HUES64 (cell line): Measurements from ENCODE around the gene DUT. TPM values are rescaled to one million over a fixed set of nuclear protein-coding genes. Genes with fewer than 3 reads are reported as not detected.

Source experiments
- H3K27ac ChIP-seq: 2 replicates; pipeline ENCODE4 v1.7.0; 2013; ENCODE audit warnings: low read depth, low read length, inconsistent platforms
- H3K27me3 ChIP-seq: 2 replicates; pipeline ENCODE4 v1.6.1; 2013; ENCODE audit warnings: mild to moderate bottlenecking, low read length; ENCODE audit not compliant: insufficient read depth
- H3K36me3 ChIP-seq: 2 replicates; pipeline ENCODE4 v1.6.1; 2013; ENCODE audit warnings: mild to moderate bottlenecking, low read length; ENCODE audit not compliant: insufficient read depth
- H3K4me1 ChIP-seq: 2 replicates; pipeline ENCODE4 v1.6.1; 2013; ENCODE audit warnings: mild to moderate bottlenecking, low read length, moderate library complexity; ENCODE audit not compliant: insufficient read depth
- H3K4me3 ChIP-seq: 2 replicates; pipeline ENCODE4 v1.5.1; 2013; ENCODE audit warnings: mild to moderate bottlenecking, low read length, moderate library complexity
- H3K9ac ChIP-seq: 2 replicates; pipeline ENCODE4 v1.6.1; 2013; ENCODE audit warnings: mild to moderate bottlenecking, low read depth, low read length
- H3K9me3 ChIP-seq: 2 replicates; pipeline ENCODE4 v1.6.1; 2013; ENCODE audit warnings: low read depth, low read length; ENCODE audit not compliant: insufficient read depth
- WGBS: fragments of 150-250, 120-280 bp; methylation state at CpG from one replicate; pipeline ENCODE4 v1.1.7; 2013; ENCODE audit warnings: missing lambda C conversion rate; 5-methylcytosine and 5-hydroxymethylcytosine counted together
- polyA plus RNA-seq, 2 experiments: library from polyadenylated mRNA; stranded (reverse); fragments of 50-300 nt; gene quantifications; one replicate each; pipeline ENCODE4 v1.2.3, GENCODE V29; 2013

The DUT gene
- 152 TPM for polyA plus RNA-seq (2013, experiment 1 of 2)
- polyA plus RNA-seq (2013, experiment 2 of 2): 135 TPM

DNA sequence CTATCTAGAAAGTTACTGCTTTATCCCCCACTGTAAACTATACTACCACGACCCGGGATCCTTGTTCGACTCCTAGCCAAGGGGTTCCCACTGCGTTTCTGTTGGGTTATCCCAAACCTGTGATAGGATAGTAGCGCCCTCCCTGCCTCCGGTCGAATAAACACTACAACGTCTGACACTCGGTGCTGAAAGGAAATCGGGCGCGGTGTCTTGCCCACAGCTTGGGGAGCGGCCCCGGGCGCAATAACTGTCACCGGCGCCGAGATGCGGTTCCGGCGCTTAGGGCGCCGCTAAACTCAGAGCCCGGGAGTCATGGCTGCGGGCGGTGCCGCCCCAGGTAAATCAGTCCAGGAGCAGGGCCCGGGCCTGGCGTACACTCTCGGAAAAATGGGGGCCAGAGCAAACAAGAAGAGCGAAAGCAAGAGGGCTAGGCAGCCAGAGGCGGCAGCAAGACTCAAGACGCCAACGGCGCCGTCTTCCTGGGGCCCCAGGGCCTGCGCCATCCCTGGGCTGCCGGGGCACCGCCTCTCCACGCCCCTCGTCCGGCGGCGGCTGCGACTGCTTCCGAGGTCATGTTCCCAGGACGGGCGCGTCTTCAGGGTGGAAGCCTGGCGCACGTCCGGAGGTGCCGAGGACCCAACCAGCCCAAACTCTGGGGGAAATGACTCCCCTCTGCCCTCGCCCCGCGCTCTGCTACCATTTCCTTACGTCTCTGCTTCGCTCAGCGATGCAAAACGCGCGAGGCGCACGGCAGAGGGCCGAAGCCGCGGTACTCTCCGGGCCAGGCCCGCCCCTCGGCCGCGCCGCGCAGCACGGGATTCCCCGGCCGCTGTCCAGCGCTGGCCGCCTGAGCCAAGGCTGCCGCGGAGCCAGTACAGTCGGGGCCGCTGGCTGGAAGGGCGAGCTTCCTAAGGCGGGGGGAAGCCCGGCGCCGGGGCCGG lies at the start of gene DUT:
TSS of gene DUT (plus strand) at position 575 of the 941 bp plus-strand sequence. CDS start at position 662, 87 bp downstream.
- H3K27ac ChIP-seq: peak within 1 kb of the TSS; percentile 94
- under 1% methylated on average over 89 of the region's 89 CpGs for WGBS
- peaks cover 26% of the 10 kb centered on the region for H3K4me1 ChIP-seq
- H3K9me3 ChIP-seq: no peaks in the 10 kb centered on the region
- peaks cover 25% of the 10 kb centered on the region for H3K36me3 ChIP-seq
- H3K9ac ChIP-seq: peak within 1 kb of the TSS; percentile 96
- H3K4me3 ChIP-seq: peak within 1 kb of the TSS; percentile 93
- H3K27me3 ChIP-seq: no peaks in the 10 kb centered on the region

DNA sequence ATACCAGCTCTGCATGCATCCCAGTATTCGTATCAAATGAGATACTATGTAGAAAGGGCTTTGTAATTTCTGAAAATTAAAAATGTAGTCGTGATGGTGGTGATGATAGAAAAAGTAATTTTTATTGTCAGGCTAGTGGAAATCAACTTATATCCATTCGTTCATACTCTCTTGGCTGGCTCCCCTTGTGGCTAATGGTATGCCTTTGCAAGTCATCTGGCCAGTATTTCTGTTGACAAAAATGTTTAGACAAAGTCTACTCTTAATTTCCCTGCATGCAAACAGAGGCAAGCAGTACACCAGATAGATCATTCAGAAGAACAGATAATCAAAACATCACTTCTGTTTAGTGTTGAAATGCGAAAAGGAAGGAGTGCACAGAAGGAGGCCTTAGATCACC lies 49.6 kb upstream of the DUT start:
- no peaks in the 10 kb centered on the region for H3K27me3 ChIP-seq
- H3K9ac ChIP-seq: no peak overlapping the region
- no peaks in the 10 kb centered on the region for H3K9me3 ChIP-seq
- no peaks in the 10 kb centered on the region for H3K36me3 ChIP-seq
- H3K4me3 ChIP-seq: no peak overlapping the region
- H3K4me1 ChIP-seq: peaks cover 23% of the 10 kb centered on the region
- no peak overlapping the region for H3K27ac ChIP-seq
- 91% methylated on average over 4 of the region's 4 CpGs for WGBS

DNA sequence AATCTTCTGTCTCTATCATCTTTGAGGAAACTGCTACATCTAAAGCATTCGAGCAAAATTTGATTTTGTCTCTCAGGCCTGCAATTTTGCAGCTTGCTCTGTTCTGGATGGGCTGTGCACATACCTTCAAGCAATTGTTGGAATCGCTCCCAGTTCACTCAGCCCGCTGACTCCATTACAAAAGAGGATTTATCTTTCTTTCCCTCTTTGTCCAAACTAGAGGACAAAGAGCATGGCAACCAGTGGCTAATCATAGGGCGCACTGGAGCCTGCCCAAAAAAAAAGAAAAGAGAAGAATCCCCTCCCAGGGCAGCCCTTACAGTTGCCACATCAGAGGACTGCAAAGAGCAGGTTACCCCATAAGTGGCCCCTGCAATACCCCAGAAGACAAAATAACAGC lies 49.0 kb upstream of the DUT start:
- no peak overlapping the region for H3K9ac ChIP-seq
- WGBS: 91% methylated on average over 4 of the region's 4 CpGs
- no peaks in the 10 kb centered on the region for H3K9me3 ChIP-seq
- peaks cover 23% of the 10 kb centered on the region for H3K4me1 ChIP-seq
- H3K27ac ChIP-seq: no peak overlapping the region
- no peaks in the 10 kb centered on the region for H3K36me3 ChIP-seq
- H3K27me3 ChIP-seq: no peaks in the 10 kb centered on the region
- H3K4me3 ChIP-seq: no peak overlapping the region

DNA sequence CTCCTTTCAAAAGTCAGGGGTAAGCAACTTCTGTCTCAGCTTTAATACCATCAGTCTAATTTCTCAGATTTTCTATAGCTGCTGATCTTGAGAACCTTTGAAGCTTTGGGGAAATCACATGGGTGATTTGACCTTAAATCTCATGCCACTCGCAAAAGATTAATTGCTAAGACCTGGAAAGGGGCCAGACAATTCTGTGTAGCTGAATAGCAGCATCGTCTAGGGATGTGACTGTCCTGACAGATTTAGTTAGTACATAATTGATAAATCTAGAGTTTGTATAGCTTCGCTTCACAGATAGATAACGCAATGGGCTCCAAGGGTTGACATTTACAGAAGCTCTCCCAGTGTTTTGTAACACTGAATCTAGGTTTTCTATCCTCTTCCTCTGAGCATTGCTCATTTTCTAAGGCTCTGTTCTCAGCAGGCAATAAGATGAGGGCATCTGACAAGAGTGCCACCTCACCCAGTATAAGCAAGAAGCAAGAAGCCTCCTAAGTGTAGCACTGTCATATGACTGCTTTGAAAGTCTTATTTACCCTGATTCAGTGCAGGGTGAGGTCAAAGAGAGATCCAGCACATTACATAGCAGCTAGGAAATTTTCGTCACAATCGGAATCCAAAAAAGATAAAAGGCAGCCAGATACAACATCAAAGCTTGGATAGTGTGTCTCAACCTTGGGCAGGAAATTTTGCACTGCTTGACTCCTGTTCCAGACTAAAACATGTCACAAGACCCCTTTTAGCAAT lies 47.7 kb upstream of the DUT start:
- 89% methylated on average over 6 of the region's 6 CpGs for WGBS
- H3K4me3 ChIP-seq: no peak overlapping the region
- H3K36me3 ChIP-seq: no peaks in the 10 kb centered on the region
- peaks cover 26% of the 10 kb centered on the region for H3K4me1 ChIP-seq
- no peaks in the 10 kb centered on the region for H3K27me3 ChIP-seq
- no peak overlapping the region for H3K9ac ChIP-seq
- H3K9me3 ChIP-seq: no peaks in the 10 kb centered on the region
- H3K27ac ChIP-seq: no peak overlapping the region

DNA sequence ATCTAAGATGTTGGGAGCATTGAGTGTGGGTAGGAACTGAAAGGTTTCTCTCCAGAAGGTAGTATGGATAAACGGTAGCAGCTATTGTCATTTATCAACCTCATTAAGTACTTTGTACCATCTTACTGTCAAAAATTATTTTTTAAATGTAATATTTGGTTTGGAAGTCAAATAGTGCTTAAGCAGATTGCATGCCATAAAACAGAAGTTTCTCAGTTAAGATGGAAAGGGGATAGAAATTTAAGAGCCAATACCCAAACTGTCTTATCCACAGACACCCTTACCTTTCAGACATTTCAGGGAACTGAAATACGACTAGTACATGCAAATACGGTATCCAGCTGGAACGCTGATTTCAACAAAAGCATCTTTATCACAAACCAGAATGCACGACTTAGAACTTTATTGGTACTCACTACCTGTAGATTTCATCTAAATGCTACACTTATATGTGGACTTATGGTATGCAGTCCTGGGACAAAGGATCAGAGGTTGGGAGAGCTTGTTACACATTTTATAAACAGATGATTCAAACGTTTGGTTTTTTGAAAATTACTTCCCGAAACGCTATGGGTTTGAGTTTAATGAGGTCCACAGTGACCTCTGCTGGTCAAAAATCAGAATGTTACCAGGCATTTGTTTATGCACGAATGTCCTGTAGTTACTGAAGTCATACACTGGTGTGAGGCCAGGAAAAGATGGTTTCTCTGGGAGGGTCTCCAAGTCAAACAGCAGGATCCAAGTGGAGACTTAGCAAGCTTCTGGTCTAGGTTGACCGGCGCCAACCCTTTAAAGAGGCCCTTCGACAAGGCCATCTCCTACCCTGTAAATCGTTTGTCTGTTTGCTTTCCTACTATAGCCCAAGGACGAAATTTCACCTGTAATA lies 45.7 kb upstream of the DUT start:
- H3K4me3 ChIP-seq: no peak overlapping the region
- no peak overlapping the region for H3K27ac ChIP-seq
- no peak overlapping the region for H3K9ac ChIP-seq

DNA sequence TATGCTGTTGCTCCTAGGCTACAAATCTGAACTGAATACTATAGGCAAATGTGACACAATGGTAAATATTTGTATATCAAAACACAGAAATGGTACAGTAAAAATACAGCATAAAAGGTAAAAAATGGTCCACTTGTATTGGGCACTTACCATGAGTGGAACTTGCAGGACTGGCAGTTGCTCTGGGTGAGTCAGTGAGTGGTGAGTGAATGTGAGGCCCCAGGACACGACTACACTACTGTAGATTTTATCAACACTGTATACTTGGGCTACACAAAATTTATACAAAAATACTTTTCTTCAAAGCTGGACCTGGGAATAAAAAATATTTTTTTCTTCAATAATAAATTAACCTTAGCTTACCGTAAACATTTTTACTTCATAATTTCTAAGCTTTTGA lies 41.6 kb upstream of the DUT start:
- no peaks in the 10 kb centered on the region for H3K9me3 ChIP-seq

More for the DNA sequence above, 45.7 kb upstream of the DUT start:
- Histone ChIP-seq H3K36me3 (no peaks in the 10 kb centered on the region), H3K27me3 (no peaks in the 10 kb centered on the region), H3K9me3 (no peaks in the 10 kb centered on the region), H3K4me1 (peaks cover 28% of the 10 kb centered on the region)
- 44% methylated on average over 12 of the region's 14 CpGs for WGBS

DNA sequence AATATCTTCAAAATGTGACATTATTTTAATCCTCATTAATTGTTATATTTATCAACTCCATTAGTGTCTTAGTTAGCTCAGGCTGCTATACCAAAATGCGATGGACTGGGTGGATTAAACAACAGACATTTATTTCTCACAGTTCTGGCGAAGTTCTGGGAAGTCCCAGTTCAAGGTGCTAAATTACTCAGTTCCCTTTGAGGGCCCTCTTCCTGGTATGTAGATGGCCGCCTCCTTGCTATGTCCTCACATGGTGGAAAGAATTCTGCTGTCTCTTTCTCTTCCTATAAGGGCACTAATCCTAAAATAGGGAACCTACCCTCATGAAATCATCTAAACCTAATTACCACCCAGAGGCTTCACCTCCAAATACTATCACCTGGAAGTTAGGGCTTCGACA lies 38.8 kb upstream of the DUT start:
- H3K36me3 ChIP-seq: no peaks in the 10 kb centered on the region
- H3K4me3 ChIP-seq: no peak overlapping the region
- WGBS: 88% methylated on average over 3 of the region's 4 CpGs
- H3K27ac ChIP-seq: no peak overlapping the region
- H3K27me3 ChIP-seq: no peaks in the 10 kb centered on the region
- H3K9ac ChIP-seq: no peak overlapping the region
- H3K4me1 ChIP-seq: peaks cover 23% of the 10 kb centered on the region
- H3K9me3 ChIP-seq: no peaks in the 10 kb centered on the region

More for the DNA sequence above, 41.6 kb upstream of the DUT start:
- Histone ChIP-seq H3K36me3 (no peaks in the 10 kb centered on the region), H3K4me1 (peaks cover 18% of the 10 kb centered on the region), H3K27me3 (no peaks in the 10 kb centered on the region), H3K4me3 (no peak overlapping the region), H3K9ac (no peak overlapping the region), H3K27ac (no peak overlapping the region)
- 86% methylated on average over 2 of the region's 2 CpGs for WGBS

DNA sequence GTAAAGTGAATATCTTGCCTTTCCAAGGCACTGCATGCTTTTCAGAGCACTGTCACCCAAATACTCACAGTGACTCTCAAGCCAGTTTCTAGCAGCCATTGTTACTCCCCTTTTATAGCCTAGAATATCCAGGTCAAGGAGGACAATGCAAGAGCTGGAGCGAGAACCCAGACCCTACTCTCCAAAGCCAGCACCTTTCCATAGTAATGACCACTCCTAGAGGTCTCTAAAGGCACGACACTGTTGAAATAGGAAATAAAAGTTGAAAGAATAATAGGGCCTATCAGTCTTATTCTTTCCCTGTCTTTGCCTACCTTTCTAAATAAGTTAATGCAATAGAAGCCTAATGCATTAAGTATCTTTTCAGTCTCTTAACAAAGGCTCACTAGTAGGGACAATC lies 33.6 kb upstream of the DUT start:
- H3K4me1 ChIP-seq: peaks cover 48% of the 10 kb centered on the region
- no peak overlapping the region for H3K4me3 ChIP-seq
- no peaks in the 10 kb centered on the region for H3K27me3 ChIP-seq
- H3K36me3 ChIP-seq: no peaks in the 10 kb centered on the region
- WGBS: 85% methylated on average over 1 of the region's 2 CpGs
- H3K27ac ChIP-seq: peak overlapping the region; percentile 19; the same call in 1 of the 2 replicates
- H3K9me3 ChIP-seq: no peaks in the 10 kb centered on the region
- H3K9ac ChIP-seq: no peak overlapping the region

DNA sequence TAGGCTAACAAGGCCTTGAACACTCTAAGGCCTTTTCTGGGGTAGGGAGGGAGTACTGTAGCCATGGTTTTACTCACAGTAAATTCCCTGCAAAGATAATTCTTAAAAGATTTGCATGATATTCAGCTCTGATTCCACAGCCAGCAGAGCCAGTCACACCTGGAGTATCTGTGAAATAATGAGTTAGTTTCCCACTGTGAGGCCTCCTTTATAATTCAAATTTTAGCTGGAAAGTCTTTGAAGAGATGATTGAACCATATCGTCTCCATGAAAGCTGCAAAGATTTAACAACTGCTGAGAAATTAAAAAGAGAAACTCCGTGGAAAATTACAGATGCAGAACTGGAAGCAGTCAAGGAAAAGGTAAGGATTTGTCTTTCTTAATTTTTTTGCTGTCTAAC lies 32.3 kb upstream of the DUT start:
- 0% methylated on average over 2 of the region's 2 CpGs for WGBS
- H3K4me1 ChIP-seq: peaks cover 57% of the 10 kb centered on the region

DNA sequence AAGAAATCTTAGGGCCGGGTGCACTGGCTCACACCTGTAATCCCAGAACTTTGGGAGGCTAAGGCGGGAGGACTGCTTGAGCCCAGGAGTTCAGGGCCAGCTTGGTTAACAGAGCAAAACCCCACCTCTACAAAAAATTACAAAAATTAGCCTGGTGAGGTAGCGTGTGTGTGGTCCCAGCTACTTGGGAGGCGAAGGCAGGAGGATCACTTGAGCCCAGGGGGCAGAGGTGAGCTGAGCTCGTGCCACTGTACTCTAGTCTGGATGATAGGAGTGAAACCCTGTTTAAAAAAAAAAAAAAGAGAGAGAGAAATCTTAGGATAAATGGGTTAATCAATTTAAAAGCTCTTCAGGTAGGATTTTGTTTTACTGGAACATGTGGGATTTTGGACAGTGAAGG lies 31.2 kb upstream of the DUT start:
- Histone ChIP-seq H3K36me3 (no peaks in the 10 kb centered on the region), H3K4me3 (no peak overlapping the region)
- WGBS: 64% methylated on average over 5 of the region's 5 CpGs

More for the DNA sequence above, 32.3 kb upstream of the DUT start:
- Histone ChIP-seq H3K27me3 (no peaks in the 10 kb centered on the region), H3K36me3 (no peaks in the 10 kb centered on the region), H3K9me3 (no peaks in the 10 kb centered on the region), H3K27ac (peak overlapping the region; percentile 76), H3K9ac (peak overlapping the region; percentile 34), H3K4me3 (peak overlapping the region; percentile 26; the same call in 1 of the 2 replicates)

More for the DNA sequence above, 31.2 kb upstream of the DUT start:
- no peaks in the 10 kb centered on the region for H3K9me3 ChIP-seq
- H3K27ac ChIP-seq: peak overlapping the region; percentile 76
- H3K4me1 ChIP-seq: peaks cover 65% of the 10 kb centered on the region
- H3K27me3 ChIP-seq: no peaks in the 10 kb centered on the region
- no peak overlapping the region for H3K9ac ChIP-seq
